Measurements from ENCODE around the gene PKD1. TPM values are rescaled to one million over a fixed set of nuclear protein-coding genes. Genes with fewer than 3 reads are reported as not detected.

PKD1 gene
- total and polyA plus RNA-seq, 2 of the 13 experiments (the other 11 are each of a cell fraction or from before 2014, with no cell fraction given) = 22.1 to 23.0 TPM

- TF ChIP-seq CREBL2 (CRISPR knock-in tag; IDR thresholded peaks at IDR 0.05; ENCODE audit: borderline replicate concordance) (no peak), ZNF354B (CRISPR knock-in tag; IDR thresholded peaks at IDR 0.05) (no peak), DBP (CRISPR knock-in tag; IDR thresholded peaks at IDR 0.05; ENCODE audit: not compliant biosample characterization) (no peak), CEBPG (CRISPR knock-in tag; IDR thresholded peaks at IDR 0.05) (no peak), ZFP37 (CRISPR knock-in tag; IDR thresholded peaks at IDR 0.05; ENCODE audit: borderline replicate concordance) (no peak), HIVEP1 (CRISPR knock-in tag; IDR thresholded peaks at IDR 0.05) (peak; percentile 60), PCBP1 (IDR thresholded peaks at IDR 0.05; ENCODE audit: borderline replicate concordance, low read depth, low read length) (no peak), SNAPC5 (CRISPR knock-in tag; IDR thresholded peaks at IDR 0.05; ENCODE audit: borderline replicate concordance) (no peak), ATM (IDR thresholded peaks at IDR 0.05; ENCODE audit: borderline replicate concordance) (no peak), RXRA (CRISPR knock-in tag; IDR thresholded peaks at IDR 0.05) (peak; percentile 83), RFX3 (CRISPR knock-in tag; IDR thresholded peaks at IDR 0.05) (no peak), RFXANK (CRISPR knock-in tag; IDR thresholded peaks at IDR 0.05) (no peak), STAT5B (CRISPR knock-in tag; IDR thresholded peaks at IDR 0.05) (no peak), SCMH1 (CRISPR knock-in tag; IDR thresholded peaks at IDR 0.05; ENCODE audit: borderline replicate concordance) (no peak), ZNF605 (CRISPR knock-in tag; IDR thresholded peaks at IDR 0.05) (no peak), FIP1L1 (IDR thresholded peaks at IDR 0.05; ENCODE audit: borderline replicate concordance, insufficient read depth, low read depth, low read length) (no peak), LCORL (IDR thresholded peaks at IDR 0.05) (no peak), LCORL (CRISPR knock-in tag; IDR thresholded peaks at IDR 0.05) (no peak; the same call in 1 of the 2 replicates), GMEB1 (CRISPR knock-in tag; IDR thresholded peaks at IDR 0.05; ENCODE audit: borderline replicate concordance) (no peak), ZNF850 (CRISPR knock-in tag; conservative IDR thresholded peaks at IDR 0.05) (no peak), SYNCRIP (IDR thresholded peaks at IDR 0.05; ENCODE audit: insufficient read depth, low read depth, low read length) (no peak)
- TF ChIP-seq, protein P1, sequence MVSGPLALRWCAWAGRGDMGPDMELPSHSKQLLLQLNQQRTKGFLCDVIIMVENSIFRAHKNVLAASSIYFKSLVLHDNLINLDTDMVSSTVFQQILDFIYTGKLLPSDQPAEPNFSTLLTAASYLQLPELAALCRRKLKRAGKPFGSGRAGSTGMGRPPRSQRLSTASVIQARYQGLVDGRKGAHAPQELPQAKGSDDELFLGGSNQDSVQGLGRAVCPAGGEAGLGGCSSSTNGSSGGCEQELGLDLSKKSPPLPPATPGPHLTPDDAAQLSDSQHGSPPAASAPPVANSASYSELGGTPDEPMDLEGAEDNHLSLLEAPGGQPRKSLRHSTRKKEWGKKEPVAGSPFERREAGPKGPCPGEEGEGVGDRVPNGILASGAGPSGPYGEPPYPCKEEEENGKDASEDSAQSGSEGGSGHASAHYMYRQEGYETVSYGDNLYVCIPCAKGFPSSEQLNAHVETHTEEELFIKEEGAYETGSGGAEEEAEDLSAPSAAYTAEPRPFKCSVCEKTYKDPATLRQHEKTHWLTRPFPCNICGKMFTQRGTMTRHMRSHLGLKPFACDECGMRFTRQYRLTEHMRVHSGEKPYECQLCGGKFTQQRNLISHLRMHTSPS (CRISPR knock-in tag; IDR thresholded peaks at IDR 0.05; ENCODE audit: low read depth) = peak; percentile 98
Measured at GRCh38 chr16:2147981-2148671, 12.4 kb upstream of the PKD1 start, which contains the start of gene RAB26 (continued).
